ENCODE data around the gene SLAMF7. TPM values are rescaled to one million over a fixed set of nuclear protein-coding genes. Genes with fewer than 3 reads are reported as not detected.
"Not testable (repeated sequence)": the region's sequence is repeated elsewhere in the genome, so short reads cannot be mapped to it uniquely, and the experiment has no call there.

Gene SLAMF7
- total RNA-seq, 2 donors from 2014 or later: 0.71 to 2.7 TPM

GRCh38 chr1:160781914-160782689 is 43.1 kb downstream of the SLAMF7 start:
- H3K9me3 ChIP-seq: no peaks in the 10 kb centered on the region
- ATAC-seq (ENCODE audit: insufficient number of reproducible peaks, low FRiP score, low read depth) (no peak), DNase-seq (ENCODE audit: low spot score) (no peak)
- TF ChIP-seq CTCF (IDR thresholded peaks at IDR 0.05): no peak
- no peaks in the 10 kb centered on the region for H3K4me1 ChIP-seq (ENCODE audit: control insufficient read depth in 1 of 2, low read depth in 2 of 2)
- H3K27me3 ChIP-seq (replicated peaks; ENCODE audit: insufficient read depth): no peaks in the 10 kb centered on the region
- no peak overlapping the region for H3K4me3 ChIP-seq
- no peaks in the 10 kb centered on the region for H3K36me3 ChIP-seq
- no peak overlapping the region for H3K27ac ChIP-seq

- H3K4me1 ChIP-seq (ENCODE audit: control insufficient read depth in 1 of 2, low read depth in 2 of 2); H3K27ac ChIP-seq; ATAC-seq (ENCODE audit: insufficient number of reproducible peaks, low FRiP score, low read depth); H3K4me3 ChIP-seq; DNase-seq (ENCODE audit: low spot score); H3K9me3 ChIP-seq; H3K36me3 ChIP-seq; H3K27me3 ChIP-seq (replicated peaks; ENCODE audit: insufficient read depth): not testable (repeated sequence)
Measured at GRCh38 chr1:160782988-160783765, 44.1 kb downstream of the SLAMF7 start.

GRCh38 chr1:160789051-160789701 is 50.1 kb downstream of the SLAMF7 start:
- TF ChIP-seq CTCF (IDR thresholded peaks at IDR 0.05): no peak
- Histone ChIP-seq H3K27me3 (replicated peaks; ENCODE audit: insufficient read depth) (no peaks in the 10 kb centered on the region), H3K36me3 (no peaks in the 10 kb centered on the region), H3K27ac (no peak overlapping the region), H3K9me3 (no peaks in the 10 kb centered on the region), H3K4me3 (no peak overlapping the region), H3K4me1 (ENCODE audit: control insufficient read depth in 1 of 2, low read depth in 2 of 2) (no peaks in the 10 kb centered on the region)
- ATAC-seq (ENCODE audit: insufficient number of reproducible peaks, low FRiP score, low read depth) (no peak), DNase-seq (ENCODE audit: low spot score) (no peak)

- Histone ChIP-seq H3K27me3 (replicated peaks; ENCODE audit: insufficient read depth) (no peaks in the 10 kb centered on the region), H3K27ac (no peak overlapping the region), H3K4me3 (no peak overlapping the region), H3K36me3 (no peaks in the 10 kb centered on the region), H3K4me1 (ENCODE audit: control insufficient read depth in 1 of 2, low read depth in 2 of 2) (no peaks in the 10 kb centered on the region), H3K9me3 (no peaks in the 10 kb centered on the region)
- no peak for DNase-seq (ENCODE audit: low spot score)
- no peak for TF ChIP-seq CTCF (IDR thresholded peaks at IDR 0.05)
- no peak for ATAC-seq (ENCODE audit: insufficient number of reproducible peaks, low FRiP score, low read depth)
Measured at GRCh38 chr1:160789702-160790611, 50.9 kb downstream of the SLAMF7 start.

- Histone ChIP-seq H3K9me3 (no peaks in the 10 kb centered on the region), H3K4me1 (ENCODE audit: control insufficient read depth in 1 of 2, low read depth in 2 of 2) (no peaks in the 10 kb centered on the region), H3K27me3 (replicated peaks; ENCODE audit: insufficient read depth) (no peaks in the 10 kb centered on the region), H3K36me3 (no peaks in the 10 kb centered on the region), H3K4me3 (no peak overlapping the region), H3K27ac (no peak overlapping the region)
- ATAC-seq (ENCODE audit: insufficient number of reproducible peaks, low FRiP score, low read depth): no peak
- no peak for TF ChIP-seq CTCF (IDR thresholded peaks at IDR 0.05)
- DNase-seq (ENCODE audit: low spot score): no peak
Measured at GRCh38 chr1:160794376-160794775, 55.3 kb downstream of the SLAMF7 start.
